Endothelial cell of hepatic sinusoid (primary cell): Measurements from ENCODE around the gene APOM.

Experiments used
- in situ Hi-C: cut with HindIII; loops from 2 replicates; pipeline ENCODE4 v1.10.0; 2017; ENCODE audit warnings: low sequenced_read_pairs

APOM gene

GRCh38 chr6:31657406-31658157 lies 1.9 kb downstream of the APOM start:
- in situ Hi-C loops = no loop called here

GRCh38 chr6:31658158-31658688 lies 2.5 kb downstream of the APOM start:
- in situ Hi-C loops = no loop called here

- in situ Hi-C loops = no loop called here
Measured at GRCh38 chr6:31658983-31659648, 3.4 kb downstream of the APOM start.

GRCh38 chr6:31659649-31660380 lies 4.1 kb downstream of the APOM start:
- in situ Hi-C loops = no loop called here

- in situ Hi-C loops = no loop called here
Measured at GRCh38 chr6:31660381-31661261, 4.9 kb downstream of the APOM start, which contains the start of gene C6orf47. C6orf47 (minus strand) TSS chr6:31660778; CDS start chr6:31659947, 831 bp downstream.

GRCh38 chr6:31661262-31662123 lies 5.8 kb downstream of the APOM start:
- in situ Hi-C loops = no loop called here

GRCh38 chr6:31662124-31662723 lies 6.5 kb downstream of the APOM start:
- in situ Hi-C loops = no loop called here

GRCh38 chr6:31663126-31663960 lies 7.6 kb downstream of the APOM start:
- in situ Hi-C loops = no loop called here

- in situ Hi-C loops = no loop called here
Measured at GRCh38 chr6:31663961-31664789, 8.5 kb downstream of the APOM start.

- in situ Hi-C loops = no loop called here
Measured at GRCh38 chr6:31664790-31665500, 9.3 kb downstream of the APOM start, which contains the start of gene GPANK1. GPANK1 (minus strand) TSS chr6:31664997; CDS start chr6:31664478, 519 bp downstream.

GRCh38 chr6:31665501-31666336 lies 10.0 kb downstream of the APOM start, which contains the start of gene CSNK2B:
CSNK2B (plus strand) TSS chr6:31666080; CDS start chr6:31666832, 752 bp downstream.
- in situ Hi-C loops = no loop called here

- in situ Hi-C loops = no loop called here
Measured at GRCh38 chr6:31666337-31666965, 10.8 kb downstream of the APOM start.

GRCh38 chr6:31669676-31670075 lies 14.0 kb downstream of the APOM start, which contains the start of gene LY6G5B:
LY6G5B (plus strand) TSS chr6:31669976; CDS start chr6:31670951, 975 bp downstream.
- in situ Hi-C loops = no loop called here

GRCh38 chr6:31676322-31676903 lies 20.7 kb downstream of the APOM start:
- in situ Hi-C loops = no loop called here

- in situ Hi-C loops = no loop called here
Measured at GRCh38 chr6:31676904-31677303, 21.2 kb downstream of the APOM start.
